GM06990 (cell line): Measurements from ENCODE around the gene RCHY1.

Source experiments
- DNase-seq: peaks from one replicate; pipeline ENCODE4 v3.0.0-alpha.2; 2011; ENCODE audit not compliant: insufficient read length; ENCODE audit errors: extremely low read depth
- H3K27me3 ChIP-seq: replicated peaks from 2 replicates; pipeline ENCODE4 v1.6.0; 2011; ENCODE audit warnings: low read length; ENCODE audit not compliant: control insufficient read depth, insufficient read depth
- H3K36me3 ChIP-seq: 2 replicates; pipeline ENCODE4 v1.5.1; 2011; ENCODE audit warnings: low read length; ENCODE audit not compliant: control insufficient read depth, insufficient read depth
- H3K4me3 ChIP-seq: replicated peaks from 2 replicates; pipeline ENCODE4 v1.5.1; 2011; ENCODE audit warnings: low read depth, mild to moderate bottlenecking, control low read depth, low read length
- TF ChIP-seq, protein P1 (sequence below): IDR thresholded peaks from 2 replicates; pipeline ENCODE4 v1.5.1; 2011; ENCODE audit warnings: low read length, control low read depth, mild to moderate bottlenecking, inconsistent platforms; ENCODE audit not compliant: insufficient read depth, poor library complexity, severe bottlenecking

The RCHY1 gene

DNA sequence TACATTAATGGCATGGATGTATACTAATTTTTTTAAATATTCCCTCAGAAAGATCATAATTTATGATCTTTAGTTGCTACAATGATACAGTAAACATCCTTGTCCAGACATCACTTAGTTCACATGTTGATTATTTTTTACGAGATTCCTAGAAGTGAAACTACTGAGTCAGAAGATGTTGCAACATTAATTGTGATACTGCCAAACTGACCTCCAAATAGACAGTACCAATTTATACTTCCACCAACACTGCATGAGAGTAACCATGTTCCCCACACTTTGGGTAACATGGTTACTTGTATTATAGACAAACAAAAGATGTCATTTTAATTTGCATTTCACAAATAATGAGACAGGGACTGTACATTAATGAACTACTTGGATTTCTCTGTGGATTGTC, 19.6 kb downstream of the RCHY1 start:
- Histone ChIP-seq H3K36me3 (peaks cover 4% of the 10 kb centered on the region; the same call in 1 of the 2 replicates), H3K4me3 (no peak overlapping the region), H3K27me3 (no peaks in the 10 kb centered on the region)
- TF ChIP-seq, protein P1, sequence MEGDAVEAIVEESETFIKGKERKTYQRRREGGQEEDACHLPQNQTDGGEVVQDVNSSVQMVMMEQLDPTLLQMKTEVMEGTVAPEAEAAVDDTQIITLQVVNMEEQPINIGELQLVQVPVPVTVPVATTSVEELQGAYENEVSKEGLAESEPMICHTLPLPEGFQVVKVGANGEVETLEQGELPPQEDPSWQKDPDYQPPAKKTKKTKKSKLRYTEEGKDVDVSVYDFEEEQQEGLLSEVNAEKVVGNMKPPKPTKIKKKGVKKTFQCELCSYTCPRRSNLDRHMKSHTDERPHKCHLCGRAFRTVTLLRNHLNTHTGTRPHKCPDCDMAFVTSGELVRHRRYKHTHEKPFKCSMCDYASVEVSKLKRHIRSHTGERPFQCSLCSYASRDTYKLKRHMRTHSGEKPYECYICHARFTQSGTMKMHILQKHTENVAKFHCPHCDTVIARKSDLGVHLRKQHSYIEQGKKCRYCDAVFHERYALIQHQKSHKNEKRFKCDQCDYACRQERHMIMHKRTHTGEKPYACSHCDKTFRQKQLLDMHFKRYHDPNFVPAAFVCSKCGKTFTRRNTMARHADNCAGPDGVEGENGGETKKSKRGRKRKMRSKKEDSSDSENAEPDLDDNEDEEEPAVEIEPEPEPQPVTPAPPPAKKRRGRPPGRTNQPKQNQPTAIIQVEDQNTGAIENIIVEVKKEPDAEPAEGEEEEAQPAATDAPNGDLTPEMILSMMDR = no peak
- no peak for DNase-seq

DNA sequence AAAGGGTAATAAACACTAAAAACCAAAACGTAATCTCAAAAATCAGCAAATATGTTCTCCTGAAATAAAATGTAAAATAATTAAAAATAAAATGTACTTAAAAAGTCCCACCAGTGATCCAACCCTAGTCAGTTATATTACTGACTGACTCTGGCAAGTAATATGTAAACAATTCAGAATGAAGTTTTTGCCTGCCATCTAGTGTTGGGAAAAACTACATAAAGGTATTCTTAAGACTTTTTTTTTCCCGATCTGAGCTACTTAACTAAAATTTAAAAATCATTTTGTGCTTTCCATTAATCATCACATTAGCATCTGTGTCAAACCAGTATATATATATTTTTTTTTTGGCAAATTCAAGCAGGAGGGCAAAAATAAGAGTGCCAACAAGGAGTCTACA, 24.0 kb downstream of the RCHY1 start:
- no peaks in the 10 kb centered on the region for H3K27me3 ChIP-seq
- peaks cover 6% of the 10 kb centered on the region for H3K36me3 ChIP-seq
- H3K4me3 ChIP-seq = no peak overlapping the region
- TF ChIP-seq, protein P1 = peak; percentile 6
- DNase-seq = no peak

DNA sequence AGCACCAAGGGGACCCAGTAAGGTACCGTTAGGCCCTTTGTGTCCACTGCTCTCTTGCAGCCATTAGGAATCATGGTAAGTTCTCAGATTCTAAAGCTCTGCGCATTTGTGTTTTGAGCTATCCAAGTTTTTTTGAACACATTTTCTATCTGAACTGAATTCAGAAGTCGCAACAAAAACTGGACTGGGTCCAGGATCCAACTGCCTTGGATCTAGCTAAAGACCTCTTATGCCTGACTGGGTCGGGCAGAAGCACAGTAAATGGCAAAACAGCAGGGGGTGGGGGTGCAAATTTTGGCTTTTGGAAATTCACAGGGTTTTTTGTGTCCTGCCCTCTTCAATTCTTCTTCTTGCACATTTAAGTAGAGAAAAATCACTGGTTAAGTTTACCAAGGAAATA, 30.0 kb downstream of the RCHY1 start:
- no peaks in the 10 kb centered on the region for H3K27me3 ChIP-seq
- H3K36me3 ChIP-seq = peaks cover 5% of the 10 kb centered on the region
- no peak for DNase-seq
- no peak overlapping the region for H3K4me3 ChIP-seq
- TF ChIP-seq, protein P1 = no peak

DNA sequence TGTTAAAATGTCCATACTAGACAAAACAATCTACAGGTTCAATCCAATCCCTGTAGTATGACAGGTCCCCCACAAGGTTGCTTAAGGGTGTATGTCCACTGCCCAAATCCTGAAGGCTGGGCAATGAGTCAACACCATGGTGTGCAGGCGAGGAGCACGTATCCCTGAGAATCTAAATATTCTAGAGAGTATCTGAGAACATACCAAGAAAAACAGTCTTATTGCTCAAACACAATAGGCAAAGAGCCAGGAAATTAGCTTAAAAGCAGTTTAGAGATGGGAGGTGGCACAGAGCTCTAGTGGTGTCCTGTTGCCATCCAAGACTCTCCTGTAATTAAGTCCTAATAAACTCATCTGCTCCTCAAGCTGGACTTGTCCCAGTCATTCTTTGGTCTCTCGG, 37.0 kb downstream of the RCHY1 start:
- TF ChIP-seq, protein P1 = no peak
- Histone ChIP-seq H3K27me3 (no peaks in the 10 kb centered on the region), H3K4me3 (no peak overlapping the region), H3K36me3 (peaks cover under 1% of the 10 kb centered on the region; the same call in 1 of the 2 replicates)
- no peak for DNase-seq

DNA sequence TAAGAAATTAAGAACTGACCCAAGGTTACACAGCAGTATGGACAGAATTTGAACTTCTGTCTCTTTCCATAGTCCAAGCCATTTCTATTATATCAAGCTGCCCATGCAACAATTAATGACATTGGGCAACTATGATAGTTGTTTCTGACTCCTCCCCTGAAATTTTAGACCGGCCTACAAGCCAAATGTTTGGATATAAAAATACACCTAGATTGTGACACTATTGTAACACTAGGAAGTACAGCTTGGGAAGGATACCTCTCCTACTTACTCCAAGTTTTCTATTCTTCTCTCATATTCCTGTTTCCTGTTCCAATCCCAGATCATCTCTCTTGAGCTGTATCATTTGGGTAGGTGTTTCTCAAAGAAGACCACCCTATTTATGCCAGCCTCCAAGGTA, 43.5 kb downstream of the RCHY1 start:
- no peak for DNase-seq
- Histone ChIP-seq H3K27me3 (no peaks in the 10 kb centered on the region), H3K36me3 (no peaks in the 10 kb centered on the region), H3K4me3 (no peak overlapping the region)
- TF ChIP-seq, protein P1 = no peak

DNA sequence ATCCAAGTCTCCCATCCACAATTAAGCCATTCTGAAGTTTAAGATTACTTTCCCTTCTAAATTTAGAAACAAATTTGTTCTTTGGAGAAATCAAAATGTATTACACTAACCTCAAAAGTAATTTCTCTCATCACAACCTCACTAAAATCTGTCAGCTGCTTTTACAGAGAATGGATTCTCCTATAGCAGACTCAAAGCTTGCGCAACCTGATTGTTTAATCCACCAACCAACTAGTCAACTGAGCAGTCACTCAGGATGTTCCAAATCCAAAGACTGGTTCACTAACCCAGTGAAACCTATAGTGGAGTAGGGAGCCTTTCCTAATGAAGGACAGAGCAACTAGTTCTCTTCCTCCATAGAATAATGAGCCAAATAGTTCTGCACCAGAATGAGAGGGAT, 44.3 kb downstream of the RCHY1 start:
- H3K4me3 ChIP-seq = no peak overlapping the region
- no peaks in the 10 kb centered on the region for H3K27me3 ChIP-seq
- DNase-seq = no peak
- no peaks in the 10 kb centered on the region for H3K36me3 ChIP-seq
- TF ChIP-seq, protein P1 = no peak
